Body of pancreas (tissue), 4 donors: ENCODE results near the gene CRYGD.

Experiments used
- CTCF ChIP-seq, 7 experiments: fragments of 450-650 bp in 4 of 7; fragments of 200-600 bp in 3 of 7; sonication (generic) in 3 of 7; IDR thresholded peaks; one replicate each; pipeline ENCODE4 v1.5.1; 2016 to 2019; ENCODE audit warnings: antibody characterized with exemption in 7 of 7
- POLR2A ChIP-seq, 3 donors: fragments of 450-650 bp; IDR thresholded peaks; one replicate each; pipeline ENCODE4 v1.6.1; 2016; ENCODE audit warnings: antibody characterized with exemption in 3 of 3, mild to moderate bottlenecking in 2 of 3

- TF ChIP-seq CTCF (IDR thresholded peaks at IDR 0.05) (no peak), POLR2A (IDR thresholded peaks at IDR 0.05) (no peak)
These were observed 26.5 kb downstream of the CRYGD start for GRCh38 chr2:208097801-208098200.
